GM18951 (cell line): ENCODE measurements around the gene ANO8.
A peak's percentile ranks its signal among the peaks of the same experiment; 100 is the strongest.
"Not testable (repeated sequence)": the region's sequence is repeated elsewhere in the genome, so short reads cannot be mapped to it uniquely, and the experiment has no call there.

ENCODE experiments used
- POLR2A ChIP-seq: IDR thresholded peaks from 4 replicates; pipeline ENCODE4 v1.6.1; 2011; ENCODE audit warnings: mild to moderate bottlenecking; ENCODE audit not compliant: insufficient read length, insufficient read depth; ENCODE audit errors: extremely low read depth
- in situ Hi-C: fragments of 300-500 bp; cut with MboI; formaldehyde crosslinking; loops from one replicate; pipeline ENCODE4 v1.12.0; 2022; ENCODE audit warnings: low sequenced_read_pairs, mixed read lengths, inconsistent platforms; ENCODE audit not compliant: unreplicated experiment

The ANO8 gene

DNA sequence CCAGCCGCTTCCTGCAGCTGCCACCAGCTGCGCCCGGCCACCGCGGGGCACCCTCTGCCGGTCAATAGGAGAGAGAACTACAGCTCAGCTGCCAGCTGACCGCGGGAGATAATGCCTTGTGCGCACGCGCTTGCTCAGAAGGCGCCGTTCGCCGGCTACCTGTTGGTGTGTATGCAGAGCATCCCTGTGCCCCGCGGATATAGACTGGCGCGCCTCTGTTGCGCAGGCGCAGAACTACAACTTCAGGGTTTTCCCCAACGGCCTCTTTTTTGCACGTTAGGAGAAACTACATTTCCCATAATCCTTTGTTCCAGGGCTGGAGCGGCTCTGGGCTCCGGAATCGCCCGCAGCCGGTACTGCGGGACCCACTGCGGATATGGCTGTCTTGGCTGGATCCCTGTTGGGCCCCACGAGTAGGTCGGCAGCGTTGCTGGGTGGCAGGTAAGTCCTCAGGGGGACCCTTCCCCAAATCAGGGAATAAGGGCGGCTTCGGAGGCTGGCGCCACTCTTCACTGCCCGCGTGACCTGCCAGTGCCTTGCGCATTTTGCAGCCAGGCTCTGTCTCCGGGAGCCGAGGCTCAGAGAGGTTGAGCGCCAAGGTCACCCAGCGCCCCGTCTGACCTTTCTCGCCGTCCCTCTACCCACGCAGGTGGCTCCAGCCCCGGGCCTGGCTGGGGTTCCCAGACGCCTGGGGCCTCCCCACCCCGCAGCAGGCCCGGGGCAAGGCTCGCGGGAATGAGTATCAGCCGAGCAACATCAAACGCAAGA, 29.0 kb downstream of the ANO8 start, which contains the start of gene MRPL34:
MRPL34 (plus strand) TSS at position 356 of the 768 bp plus-strand sequence; CDS start at position 377, 21 bp downstream.
- in situ Hi-C loops, result no loop called here
- TF ChIP-seq POLR2A, result peak; percentile 79

DNA sequence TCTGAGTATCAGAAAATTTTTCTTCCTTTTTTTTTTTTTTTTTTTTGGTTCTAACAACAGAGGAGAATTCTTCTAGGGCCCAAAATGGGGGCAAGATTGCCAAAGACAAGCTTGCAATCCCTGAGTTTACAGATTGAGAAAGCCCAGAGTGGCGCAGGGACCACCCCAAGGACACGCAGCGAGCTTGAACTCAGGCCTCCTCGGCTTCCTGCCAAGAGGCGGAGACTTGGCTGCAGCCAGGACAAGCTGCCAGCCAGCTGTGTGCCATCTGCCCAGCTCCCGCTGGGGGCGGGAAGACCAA, 29.5 kb downstream of the ANO8 start:
- in situ Hi-C loops, result no loop called here
- no peak for TF ChIP-seq POLR2A

- in situ Hi-C loops, result no loop called here
Measured at GRCh38 chr19:17304386-17305215, 30.1 kb downstream of the ANO8 start.

GRCh38 chr19:17303940-17304267, 30.8 kb downstream of the ANO8 start:
- in situ Hi-C loops, result no loop called here

More at GRCh38 chr19:17304386-17305215, 30.1 kb downstream of the ANO8 start:
- no peak for TF ChIP-seq POLR2A

GRCh38 chr19:17303167-17303939, 31.3 kb downstream of the ANO8 start, which contains the start of gene ABHD8:
ABHD8 (minus strand) TSS chr19:17303425; CDS start chr19:17301616, 1,809 bp downstream.
- peak; percentile 61 for TF ChIP-seq POLR2A
- in situ Hi-C loops, result no loop called here

More at GRCh38 chr19:17303940-17304267, 30.8 kb downstream of the ANO8 start:
- TF ChIP-seq POLR2A, result no peak

GRCh38 chr19:17302391-17303166, 32.1 kb downstream of the ANO8 start:
- no peak for TF ChIP-seq POLR2A
- in situ Hi-C loops, result no loop called here

DNA sequence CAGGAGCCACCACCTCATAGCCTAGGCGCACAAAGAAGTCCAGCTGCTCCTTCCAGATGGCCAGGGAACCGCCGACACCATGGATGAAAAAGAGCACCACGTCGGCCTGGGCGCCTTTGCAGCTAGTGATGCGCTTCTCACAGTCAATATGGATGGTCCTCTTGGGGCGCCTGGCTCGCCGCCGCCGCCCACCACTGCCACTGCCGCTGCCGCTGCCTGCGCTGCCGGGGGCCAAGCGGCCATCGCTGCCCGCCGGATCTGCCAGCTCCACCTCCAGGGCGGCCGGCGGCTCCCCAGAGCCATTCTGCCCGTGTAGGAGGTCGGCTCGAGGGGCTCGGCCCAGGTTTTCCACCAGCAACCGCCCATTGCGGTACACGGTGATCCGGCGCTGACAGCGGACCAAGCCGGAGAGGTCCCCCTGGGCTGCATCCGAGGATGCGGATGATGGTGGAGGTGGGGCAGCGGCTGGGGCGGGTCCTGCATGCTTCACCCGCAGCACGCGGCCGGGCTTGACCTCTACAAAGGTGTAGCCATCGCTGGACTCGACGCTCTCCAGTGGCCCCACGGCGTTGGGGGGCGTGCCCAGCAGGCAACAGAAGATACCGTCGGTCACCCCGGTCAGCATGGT, 33.5 kb downstream of the ANO8 start:
- no peak for TF ChIP-seq POLR2A
- in situ Hi-C loops, result no loop called here

DNA sequence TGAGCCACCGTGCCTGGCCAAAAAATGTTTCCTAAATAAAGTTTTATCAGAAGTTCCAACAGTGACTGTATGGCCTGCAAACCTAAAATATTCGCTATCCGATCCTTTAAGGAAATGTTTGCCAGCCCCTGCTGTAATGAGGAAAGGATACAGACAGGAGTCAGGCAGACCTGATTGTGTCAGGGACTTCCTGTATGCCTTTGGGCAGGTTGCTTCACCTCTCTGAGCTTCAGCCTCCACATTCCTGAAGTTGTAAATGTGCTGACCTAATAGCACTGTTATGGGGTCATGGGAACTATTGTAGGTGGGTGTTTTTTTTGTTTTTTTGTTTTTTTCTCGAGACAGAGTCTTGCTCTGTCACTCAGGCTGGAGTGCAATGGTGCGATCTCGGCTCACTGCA, 37.7 kb downstream of the ANO8 start:
- TF ChIP-seq POLR2A, result no peak
- in situ Hi-C loops, result no loop called here

DNA sequence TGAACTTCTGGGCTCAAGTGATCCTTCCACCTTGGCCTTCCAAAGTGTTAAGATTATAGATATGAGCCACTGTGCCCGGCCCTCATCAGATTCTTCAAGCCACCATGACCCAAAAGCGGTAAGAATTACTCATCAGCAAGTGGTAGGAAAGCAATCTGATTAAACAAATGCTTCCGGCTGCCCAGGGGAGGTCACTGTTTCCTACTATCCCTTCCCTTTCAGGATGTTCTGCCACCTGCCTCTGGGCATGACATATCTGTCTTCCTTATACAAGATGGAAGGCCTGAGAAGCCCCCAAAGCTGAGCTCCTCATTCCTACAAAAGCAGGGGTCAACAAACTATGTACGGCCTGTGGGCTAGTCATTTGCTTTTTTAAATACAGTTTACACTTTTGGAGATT, 38.4 kb downstream of the ANO8 start:
- in situ Hi-C loops, result no loop called here
- no peak for TF ChIP-seq POLR2A

- in situ Hi-C loops, result not testable (repeated sequence)
Measured at GRCh38 chr19:17295551-17295950, 39.1 kb downstream of the ANO8 start.

- in situ Hi-C loops, result no loop called here
- no peak for TF ChIP-seq POLR2A
Measured at GRCh38 chr19:17294051-17294891, 40.4 kb downstream of the ANO8 start.
